Astrocyte (in vitro differentiated cells and primary cell): ENCODE measurements around the gene INPP4A.

Source experiments
- CTCF ChIP-seq: IDR thresholded peaks from 2 replicates; pipeline ENCODE4 v1.5.1; 2011; ENCODE audit warnings: low read depth, mild to moderate bottlenecking, inconsistent platforms, low read length, moderate library complexity; ENCODE audit not compliant: insufficient read depth
- EZH2 ChIP-seq: IDR thresholded peaks from 2 replicates; pipeline ENCODE4 v1.6.1; 2012; ENCODE audit warnings: mild to moderate bottlenecking, low read length, inconsistent platforms; ENCODE audit not compliant: insufficient read depth

- no peak for TF ChIP-seq CTCF
- no peak for TF ChIP-seq EZH2
Measured at GRCh38 chr2:98500561-98500960, 55.9 kb downstream of the INPP4A start.
